Endothelial cell of umbilical vein (primary cell): Measurements from ENCODE around the gene ZNF593. TPM values are rescaled to one million over a fixed set of nuclear protein-coding genes. Genes with fewer than 3 reads are reported as not detected.

Source experiments
- BruUV-seq: library from RNA; stranded (reverse); fragments of 400-500 nt; replicated peaks from 2 replicates; lab custom pipeline; 2021; lab: Mats Ljungman, UMichigan
- CTCF ChIA-PET: fragments of 300-600, 350-600 bp; sonication (Branson Sonifier 250); formaldehyde crosslinking; loops from one replicate; lab custom pipeline; 2021; ENCODE audit warnings: antibody characterized with exemption, inconsistent platforms; lab: Charles Lee
- POLR2A ChIA-PET: fragments of 300-600, 350-600 bp; sonication (Branson Sonifier 250); formaldehyde crosslinking; loops from one replicate; lab custom pipeline; 2021; ENCODE audit warnings: antibody characterized with exemption, inconsistent platforms; lab: Charles Lee
- DNase-seq: peaks from one replicate; pipeline ENCODE4 v3.0.0-alpha.2; 2011; ENCODE audit warnings: low read depth, low spot score
- FAIRE-seq: peaks from 2 replicates; lab custom pipeline; 2011; peaks lifted over from hg19 to GRCh38; lab: Jason Lieb, UNC
- H2AFZ ChIP-seq: 2 replicates; pipeline ENCODE4 v1.6.0; 2012; ENCODE audit warnings: low read depth, low read length, control low read depth, inconsistent platforms
- H3K27ac ChIP-seq: 2 replicates; pipeline ENCODE4 v1.5.1; 2011; ENCODE audit warnings: low read depth, mild to moderate bottlenecking, control low read depth, low read length, moderate library complexity; ENCODE audit not compliant: insufficient read depth
- H3K27me3 ChIP-seq, 2 experiments: 2 replicates each; pipeline versions ENCODE4 v1.6.0 to v1.6.1; 2011; ENCODE audit warnings: low read length in 2 of 2, mixed read lengths in 1 of 2; ENCODE audit not compliant: control insufficient read depth in 2 of 2, insufficient read depth in 2 of 2
- H3K36me3 ChIP-seq, 2 experiments: 2 replicates in 1 of 2; 3 replicates in 1 of 2; pipeline ENCODE4 v1.5.1; 2011; ENCODE audit warnings: low read length in 2 of 2, mild to moderate bottlenecking in 1 of 2, moderate library complexity in 1 of 2; ENCODE audit not compliant: control insufficient read depth in 2 of 2, insufficient read depth in 2 of 2; ENCODE audit errors: extremely low read depth in 1 of 2
- H3K4me1 ChIP-seq: 3 replicates; pipeline ENCODE4 v1.5.1; 2011; ENCODE audit warnings: mild to moderate bottlenecking, low read length; ENCODE audit not compliant: control insufficient read depth, insufficient read depth; ENCODE audit errors: extremely low read depth
- H3K4me2 ChIP-seq: 2 replicates; pipeline ENCODE4 v1.6.1; 2011; ENCODE audit warnings: low read length, control low read depth, mixed read lengths; ENCODE audit not compliant: insufficient read depth
- H3K4me3 ChIP-seq, 3 experiments: fragments of 200-600 bp in 1 of 3; sonication (generic), shearing (Covaris generic) in 1 of 3; replicated peaks in 1 of 3; 2 replicates each; pipeline ENCODE4 v1.5.1; 2011 to 2016; ENCODE audit warnings: control low read depth in 3 of 3, low read length in 3 of 3, mild to moderate bottlenecking in 2 of 3, inconsistent platforms in 1 of 3, low read depth in 1 of 3, moderate library complexity in 1 of 3; ENCODE audit not compliant: insufficient read depth in 1 of 3
- H3K79me2 ChIP-seq: 2 replicates; pipeline ENCODE4 v1.6.0; 2012; ENCODE audit warnings: low read length, inconsistent platforms; ENCODE audit not compliant: control insufficient read depth, insufficient read depth
- H3K9ac ChIP-seq: replicated peaks from 2 replicates; pipeline ENCODE3; 2011; ENCODE audit warnings: low read length, control low read depth; ENCODE audit not compliant: insufficient read depth; ENCODE audit errors: extremely low read depth
- H3K9me1 ChIP-seq: replicated peaks from 3 replicates; pipeline ENCODE4 v1.6.0; 2011; ENCODE audit warnings: mild to moderate bottlenecking, low read length; ENCODE audit not compliant: control insufficient read depth, insufficient read depth; ENCODE audit errors: extremely low read depth
- H3K9me3 ChIP-seq: replicated peaks from 2 replicates; pipeline ENCODE4 v1.5.1; 2012; ENCODE audit warnings: low read length, inconsistent platforms; ENCODE audit not compliant: control insufficient read depth, insufficient read depth
- H4K20me1 ChIP-seq: replicated peaks from 2 replicates; pipeline ENCODE3; 2011; ENCODE audit warnings: mild to moderate bottlenecking, low read length; ENCODE audit not compliant: control insufficient read depth, insufficient read depth; ENCODE audit errors: extremely low read depth
- CTCF ChIP-seq, 2 donors: IDR thresholded peaks; 1 replicate in 1 of 2; 2 replicates in 1 of 2; pipeline ENCODE4 v1.5.1; 2011; ENCODE audit warnings: low read length in 2 of 2, mild to moderate bottlenecking in 2 of 2, moderate library complexity in 2 of 2, control low read depth in 1 of 2, inconsistent platforms in 1 of 2, low read depth in 1 of 2; ENCODE audit not compliant: insufficient read depth in 1 of 2; ENCODE audit errors: extremely low read depth in 1 of 2
- GATA2 ChIP-seq: IDR thresholded peaks from 2 replicates; pipeline ENCODE4 v1.7.0; 2011; ENCODE audit warnings: low read depth, mild to moderate bottlenecking, moderate library complexity, mixed read lengths, low read length; ENCODE audit not compliant: insufficient read length, insufficient read depth
- MYC ChIP-seq: IDR thresholded peaks from one replicate; pipeline ENCODE4 v1.6.1; 2011; ENCODE audit warnings: mild to moderate bottlenecking, low read depth, low read length
- POLR2A ChIP-seq: IDR thresholded peaks from 2 replicates; pipeline ENCODE4 v1.6.1; 2012; ENCODE audit warnings: low read depth, mild to moderate bottlenecking, control low read depth, low read length
- POLR2AphosphoS5 ChIP-seq: IDR thresholded peaks from 2 replicates; pipeline ENCODE4 v1.6.1; 2012; ENCODE audit warnings: low read depth, mild to moderate bottlenecking, control low read depth, low read length, moderate library complexity; ENCODE audit not compliant: insufficient read depth
- dilution Hi-C: fragments of 300-500 bp; cut with MboI; formaldehyde crosslinking; loops from one replicate; pipeline ENCODE4 v1.15.0; 2019; ENCODE audit warnings: low sequenced_read_pairs; ENCODE audit not compliant: extremely low pct_ligation_motif_present
- intact Hi-C: fragments of 100-400 bp; cut with micrococcal nuclease; formaldehyde crosslinking; loops from one replicate; pipeline ENCODE4 v1.10.0; 2022
- polyA plus RNA-seq, 4 experiments: library from polyadenylated mRNA; depleted of rRNA in 3 of 4; stranded (reverse) in 3 of 4; unstranded in 1 of 4; fragments of >200 nt; gene quantifications; 2 replicates each; pipeline versions ENCODE4 v1.2.1 to v1.2.3, GENCODE V29; 2011 to 2012; ENCODE audit warnings: missing spikeins in 1 of 4
- total RNA-seq: library from RNA; stranded (reverse); gene quantifications from 2 replicates; pipeline ENCODE4 v1.2.3, GENCODE V29; 2021
- TF ChIP-seq, protein P1 (sequence below): IDR thresholded peaks from 2 replicates; pipeline ENCODE4 v1.6.1; 2011; ENCODE audit not compliant: insufficient read depth, insufficient read length

ZNF593 gene
- total and polyA plus RNA-seq, 2 donors (not counting 3 experiments of a cell fraction or from before 2014, with no cell fraction given) = 30.5 to 71.0 TPM

DNA sequence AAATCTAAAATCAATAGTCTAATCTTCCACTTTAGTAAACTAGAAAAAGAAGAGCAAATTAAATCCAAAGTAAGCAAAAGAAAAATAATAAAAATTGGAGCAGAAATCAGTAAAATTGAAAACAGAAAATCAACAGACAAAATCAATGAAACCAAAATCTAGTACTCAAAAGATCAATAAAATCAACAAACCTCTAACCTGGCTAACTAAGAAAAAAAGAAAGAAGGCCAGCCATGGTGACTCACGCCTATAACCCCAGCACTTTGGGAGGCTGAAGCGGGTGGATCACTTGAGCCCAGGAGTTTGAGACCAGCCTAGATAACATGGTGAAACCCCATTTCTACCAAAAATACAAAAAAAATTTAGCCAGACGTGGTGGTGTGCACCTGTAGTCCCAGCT lies 35.2 kb upstream of the ZNF593 start:
- Histone ChIP-seq H4K20me1 (no peaks in the 10 kb centered on the region), H3K4me3 (no peak overlapping the region), H2AFZ (no peak overlapping the region), H3K27ac (no peak overlapping the region), H3K4me2 (no peak overlapping the region), H3K27me3 (no peaks in the 10 kb centered on the region), H3K79me2 (no peaks in the 10 kb centered on the region), H3K4me1 (no peaks in the 10 kb centered on the region), H3K36me3 (no peaks in the 10 kb centered on the region), H3K9me3 (no peaks in the 10 kb centered on the region), H3K9ac (no peak overlapping the region), H3K9me1 (no peaks in the 10 kb centered on the region)
- POLR2A ChIA-PET = no interaction called here
- intact Hi-C loops (no loop called here), dilution Hi-C loops (no loop called here)
- CTCF ChIA-PET = no interaction called here
- DNase-seq = no peak
- FAIRE-seq = no peak
- no peak for TF ChIP-seq POLR2AphosphoS5
- no TSS peak for BruUV-seq

DNA sequence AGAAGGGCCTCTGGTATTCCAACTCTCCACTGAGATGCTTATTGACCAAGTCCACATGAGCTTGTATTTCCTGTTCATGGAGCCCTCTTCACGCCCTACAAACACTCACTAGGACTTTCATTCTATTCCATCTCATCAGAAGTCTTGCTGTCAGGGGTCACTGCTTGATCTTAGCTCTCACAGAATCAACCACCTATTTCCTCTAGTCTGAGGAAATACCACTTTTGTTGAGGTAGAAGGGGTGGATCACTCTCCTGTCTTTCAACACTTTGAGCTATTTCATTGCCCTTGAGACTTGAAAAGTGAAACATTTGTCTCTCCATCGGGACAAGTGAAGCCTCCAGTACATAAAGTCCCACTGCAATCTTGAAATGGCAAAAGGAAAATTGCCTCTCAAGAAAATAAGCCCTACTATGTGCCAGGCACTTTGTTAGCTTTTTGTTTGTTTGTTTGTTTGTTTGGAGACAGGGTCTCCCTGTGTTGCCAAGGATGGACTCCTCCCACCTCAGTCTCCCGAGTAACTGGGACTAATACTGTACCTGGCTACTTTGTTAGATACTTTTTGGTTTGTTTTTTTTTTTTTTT lies 30.6 kb upstream of the ZNF593 start:
- BruUV-seq = no TSS peak
- no peaks in the 10 kb centered on the region for H3K4me1 ChIP-seq
- no peaks in the 10 kb centered on the region for H4K20me1 ChIP-seq
- H3K4me2 ChIP-seq = no peak overlapping the region
- H3K9ac ChIP-seq = no peak overlapping the region
- intact Hi-C loops = no loop called here
- H3K9me3 ChIP-seq = no peaks in the 10 kb centered on the region
- H2AFZ ChIP-seq = no peak overlapping the region
- no peak overlapping the region for H3K27ac ChIP-seq
- no peak overlapping the region for H3K4me3 ChIP-seq
- no peaks in the 10 kb centered on the region for H3K79me2 ChIP-seq
- dilution Hi-C loops = no loop called here
- TF ChIP-seq GATA2 = no peak
- no peak for TF ChIP-seq MYC
- no peak for TF ChIP-seq POLR2A
- TF ChIP-seq, protein P1, sequence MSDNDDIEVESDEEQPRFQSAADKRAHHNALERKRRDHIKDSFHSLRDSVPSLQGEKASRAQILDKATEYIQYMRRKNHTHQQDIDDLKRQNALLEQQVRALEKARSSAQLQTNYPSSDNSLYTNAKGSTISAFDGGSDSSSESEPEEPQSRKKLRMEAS = no peak
- TF ChIP-seq CTCF (IDR thresholded peaks at IDR 0.05; ENCODE audit: extremely low read depth in 1 of 2, insufficient read depth in 1 of 2, low read depth in 1 of 2, low read length in 2 of 2) = no peak
- no peak for TF ChIP-seq POLR2AphosphoS5
- no peaks in the 10 kb centered on the region for H3K9me1 ChIP-seq
- FAIRE-seq = no peak
- ChIA-PET POLR2A (interaction anchor here (0.7 to 1.2 kb wide), 2 partner anchors 28 to 230 kb away, joined by 3 to 6 read pairs; partner anchors contain the start of gene PDIK1L), CTCF (interaction anchor here (0.7 to 2.3 kb wide), 8 partner anchors 8 to 103 kb away, joined by 3 to 29 read pairs (median 4); partner anchors contain the start of gene ZNF593)
- no peaks in the 10 kb centered on the region for H3K36me3 ChIP-seq
- no peaks in the 10 kb centered on the region for H3K27me3 ChIP-seq
- no peak for DNase-seq
